T-cell (primary cell): ENCODE data around the gene MROH9. TPM values are rescaled to one million over a fixed set of nuclear protein-coding genes. Genes with fewer than 3 reads are reported as not detected.

ENCODE experiments used
- ATAC-seq, 4 experiments: fragments of 200-7000 bp in 3 of 4; fragments of 150-1000 bp in 1 of 4; cut with Tn5 transposase; replicated peaks in 1 of 4; 1 replicate in 3 of 4; 2 replicates in 1 of 4; pipeline ENCODE4 v1.10.0; 2021; ENCODE audit warnings: moderate library complexity in 3 of 4, mild to moderate bottlenecking in 2 of 4, moderate number of reproducible peaks in 1 of 4
- CTCF ChIA-PET, 2 donors: fragments of 300-600 bp; sonication (Branson Sonifier 250); formaldehyde crosslinking; loops; one replicate each; lab custom pipeline; 2022; ENCODE audit warnings: antibody characterized with exemption in 2 of 2; lab: Charles Lee
- POLR2A ChIA-PET, 2 donors: fragments of 300-600 bp; sonication (Branson Sonifier 250); formaldehyde crosslinking; loops; one replicate each; lab custom pipeline; 2022; ENCODE audit warnings: antibody characterized with exemption in 2 of 2; lab: Charles Lee
- DNase-seq, 35 experiments: peaks; one replicate each; pipeline versions ENCODE4 v3.0.0 to v3.0.0-alpha.2; 2013 to 2023
- H3K27ac ChIP-seq: one replicate; pipeline ENCODE4 v1.5.1; 2013; ENCODE audit warnings: low read length
- H3K27me3 ChIP-seq, 2 experiments: replicated peaks in 1 of 2; 1 replicate in 1 of 2; 2 replicates in 1 of 2; pipeline versions ENCODE4 v1.6.1 to v1.7.0; 2013; ENCODE audit warnings: low read length in 1 of 2, mixed read lengths in 1 of 2; ENCODE audit not compliant: control insufficient read depth in 2 of 2, insufficient read depth in 2 of 2; ENCODE audit errors: extremely low read depth in 1 of 2
- H3K36me3 ChIP-seq, 2 donors: 1 replicate in 1 of 2; 2 replicates in 1 of 2; pipeline versions ENCODE4 v1.6.1 to v1.7.0; 2013; ENCODE audit warnings: low read length in 1 of 2; ENCODE audit not compliant: control insufficient read depth in 2 of 2, insufficient read depth in 1 of 2; ENCODE audit errors: extremely low read depth in 1 of 2
- H3K4me1 ChIP-seq, 2 experiments: 1 replicate in 1 of 2; 2 replicates in 1 of 2; pipeline versions ENCODE4 v1.6.1 to v1.7.0; 2013; ENCODE audit warnings: low read length in 2 of 2, mixed read lengths in 1 of 2; ENCODE audit not compliant: insufficient read depth in 2 of 2, control insufficient read depth in 1 of 2; ENCODE audit errors: extremely low read depth in 1 of 2
- H3K4me3 ChIP-seq, 2 donors: 1 replicate in 1 of 2; 2 replicates in 1 of 2; pipeline versions ENCODE4 v1.5.1 to v1.7.0; 2013; ENCODE audit warnings: mild to moderate bottlenecking in 2 of 2, low read length in 1 of 2, moderate library complexity in 1 of 2; ENCODE audit not compliant: control insufficient read depth in 1 of 2; ENCODE audit errors: extremely low read depth in 1 of 2
- H3K9me3 ChIP-seq: 2 replicates; pipeline ENCODE4 v1.7.0; 2013
- H3K27ac Mint-ChIP-seq, 2 donors: one replicate each; pipeline ENCODE4 v1.8.0; 2020 to 2021; ENCODE audit warnings: mild to moderate bottlenecking in 2 of 2, mixed read lengths in 2 of 2
- H3K27me3 Mint-ChIP-seq, 2 donors: one replicate each; pipeline ENCODE4 v1.8.0; 2021 to 2022; ENCODE audit warnings: mixed read lengths in 2 of 2
- H3K36me3 Mint-ChIP-seq: one replicate; pipeline ENCODE4 v1.8.0; 2021; ENCODE audit warnings: mixed read lengths
- H3K4me1 Mint-ChIP-seq, 3 donors: one replicate each; pipeline ENCODE4 v1.8.0; 2020 to 2022; ENCODE audit warnings: mixed read lengths in 3 of 3, mild to moderate bottlenecking in 1 of 3
- H3K4me3 Mint-ChIP-seq, 3 donors: one replicate each; pipeline ENCODE4 v1.8.0; 2020 to 2022; ENCODE audit warnings: mild to moderate bottlenecking in 3 of 3, mixed read lengths in 3 of 3, moderate library complexity in 3 of 3
- H3K9me3 Mint-ChIP-seq, 3 donors: one replicate each; pipeline ENCODE4 v1.8.0; 2020 to 2022; ENCODE audit warnings: mixed read lengths in 3 of 3
- WGBS: methylation state at CpG from one replicate; pipeline ENCODE4 v1.1.5; 2013; ENCODE audit warnings: missing lambda C conversion rate; ENCODE audit not compliant: insufficient coverage; 5-methylcytosine and 5-hydroxymethylcytosine counted together
- total RNA-seq, 35 experiments: library from RNA in 6 of 35; stranded (reverse) in 6 of 35; fragments of 120-200 nt in 1 of 35; gene quantifications; one replicate each; pipeline versions ENCODE4 v1.2.1 to v1.2.4 and lab custom pipeline; 2013 to 2026

MROH9 gene
- total RNA-seq, 5 donors from 2014 or later (not counting 1 experiment from before 2014, with no cell fraction given), result not detected

DNA sequence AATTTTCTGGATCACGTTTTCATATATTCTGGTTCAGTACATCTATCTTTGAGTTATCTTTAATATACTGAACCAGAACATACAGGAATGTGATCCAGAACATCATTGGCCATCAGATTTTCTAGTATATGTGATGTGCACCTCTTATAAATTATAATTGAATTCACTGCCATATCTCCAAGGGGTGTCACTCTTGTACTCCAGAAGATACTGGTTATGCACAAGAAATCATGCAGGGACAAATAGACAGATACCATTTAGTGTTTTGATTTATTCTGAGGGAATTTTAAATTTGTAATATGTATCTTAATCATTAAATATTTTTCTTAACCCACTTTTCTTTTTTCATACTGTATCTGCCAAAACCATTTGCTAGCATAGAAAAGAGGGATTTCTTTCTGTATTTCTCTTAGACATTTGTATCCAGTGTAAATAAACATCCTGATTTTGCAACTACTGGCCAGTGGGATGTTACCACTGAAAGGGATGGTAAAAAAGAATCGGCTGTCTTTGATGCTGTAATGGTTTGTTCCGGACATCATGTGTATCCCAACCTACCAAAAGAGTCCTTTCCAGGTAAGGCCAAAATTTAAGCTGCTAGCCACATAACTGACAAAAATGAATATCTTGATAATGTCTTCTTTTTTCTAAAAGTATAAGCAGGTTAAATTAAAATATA is 172.1 kb downstream of the MROH9 start:
- H3K4me1 ChIP-seq, result no peaks in the 10 kb centered on the region
- H3K27me3 ChIP-seq, result no peaks in the 10 kb centered on the region
- H3K27ac ChIP-seq, result no peak overlapping the region
- Mint-ChIP-seq H3K9me3 (no peaks in the 10 kb centered on the region), H3K4me1 (no peaks in the 10 kb centered on the region), H3K27me3 (peaks cover 7 to 11% of the 10 kb centered on the region in 2 donors), H3K36me3 (no peaks in the 10 kb centered on the region), H3K27ac (no peak overlapping the region), H3K4me3 (no peak overlapping the region)
- ChIA-PET POLR2A (no interaction called here), CTCF (no interaction called here)
- WGBS, result no CpG with 5 or more reads among the region's 3 CpGs
- DNase-seq, result no peak
- no peaks in the 10 kb centered on the region for H3K9me3 ChIP-seq
- H3K4me3 ChIP-seq, result no peak overlapping the region
- ATAC-seq, result no peak
- no peaks in the 10 kb centered on the region for H3K36me3 ChIP-seq

DNA sequence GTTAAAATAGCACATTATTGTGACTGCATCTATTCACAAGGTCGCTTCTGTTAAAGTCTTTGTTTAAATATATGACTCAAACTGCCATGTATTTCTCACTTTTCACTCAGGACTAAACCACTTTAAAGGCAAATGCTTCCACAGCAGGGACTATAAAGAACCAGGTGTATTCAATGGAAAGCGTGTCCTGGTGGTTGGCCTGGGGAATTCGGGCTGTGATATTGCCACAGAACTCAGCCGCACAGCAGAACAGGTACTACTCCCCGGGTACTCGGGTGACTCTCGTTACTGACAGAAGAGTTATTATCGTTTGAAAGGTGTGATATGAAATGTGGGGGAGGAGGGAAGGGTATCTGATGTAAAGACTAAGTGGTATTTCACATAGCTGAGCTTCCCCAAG is 172.6 kb downstream of the MROH9 start:
- Histone ChIP-seq H3K27ac (no peak overlapping the region), H3K27me3 (no peaks in the 10 kb centered on the region), H3K9me3 (no peaks in the 10 kb centered on the region), H3K4me1 (no peaks in the 10 kb centered on the region), H3K4me3 (no peak overlapping the region), H3K36me3 (no peaks in the 10 kb centered on the region)
- DNase-seq (no peak), ATAC-seq (no peak)
- POLR2A ChIA-PET, result no interaction called here
- CTCF ChIA-PET, result no interaction called here
- Mint-ChIP-seq H3K9me3 (no peaks in the 10 kb centered on the region), H3K4me1 (no peaks in the 10 kb centered on the region), H3K36me3 (no peaks in the 10 kb centered on the region), H3K4me3 (no peak overlapping the region), H3K27me3 (peaks cover 7 to 15% of the 10 kb centered on the region in 2 donors), H3K27ac (no peak overlapping the region)
- 85% methylated on average over 2 of the region's 8 CpGs for WGBS

DNA sequence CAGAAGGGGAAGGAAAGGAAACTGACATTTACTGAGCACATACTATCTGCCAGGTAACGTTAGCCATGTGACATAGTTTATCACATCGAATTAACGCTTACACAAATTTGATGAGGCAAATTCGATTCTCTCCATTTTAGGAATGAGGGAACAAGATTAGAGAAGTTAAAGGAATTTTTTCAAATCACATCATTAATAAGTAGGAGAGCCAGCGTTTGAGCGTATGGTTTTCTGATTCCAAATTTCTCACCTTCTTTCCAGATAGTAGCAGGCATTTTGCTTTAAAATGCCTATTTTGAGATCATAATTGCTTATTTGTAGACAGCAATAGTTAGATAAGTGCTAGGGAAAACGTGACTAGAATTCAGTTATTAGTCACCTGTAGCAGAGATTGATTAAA is 174.6 kb downstream of the MROH9 start:
- 13% methylated on average over 1 of the region's 7 CpGs for WGBS
- no peaks in the 10 kb centered on the region for H3K36me3 ChIP-seq
- Mint-ChIP-seq H3K27me3 (peaks cover 7 to 20% of the 10 kb centered on the region in 2 donors), H3K4me3 (no peak overlapping the region), H3K36me3 (no peaks in the 10 kb centered on the region), H3K27ac (no peak overlapping the region), H3K4me1 (no peaks in the 10 kb centered on the region), H3K9me3 (no peaks in the 10 kb centered on the region)
- ChIA-PET CTCF (no interaction called here), POLR2A (no interaction called here)
- no peaks in the 10 kb centered on the region for H3K9me3 ChIP-seq
- no peaks in the 10 kb centered on the region for H3K27me3 ChIP-seq
- H3K4me1 ChIP-seq, result no peaks in the 10 kb centered on the region
- ATAC-seq (no peak), DNase-seq (no peak)
- no peak overlapping the region for H3K27ac ChIP-seq
- H3K4me3 ChIP-seq, result no peak overlapping the region

DNA sequence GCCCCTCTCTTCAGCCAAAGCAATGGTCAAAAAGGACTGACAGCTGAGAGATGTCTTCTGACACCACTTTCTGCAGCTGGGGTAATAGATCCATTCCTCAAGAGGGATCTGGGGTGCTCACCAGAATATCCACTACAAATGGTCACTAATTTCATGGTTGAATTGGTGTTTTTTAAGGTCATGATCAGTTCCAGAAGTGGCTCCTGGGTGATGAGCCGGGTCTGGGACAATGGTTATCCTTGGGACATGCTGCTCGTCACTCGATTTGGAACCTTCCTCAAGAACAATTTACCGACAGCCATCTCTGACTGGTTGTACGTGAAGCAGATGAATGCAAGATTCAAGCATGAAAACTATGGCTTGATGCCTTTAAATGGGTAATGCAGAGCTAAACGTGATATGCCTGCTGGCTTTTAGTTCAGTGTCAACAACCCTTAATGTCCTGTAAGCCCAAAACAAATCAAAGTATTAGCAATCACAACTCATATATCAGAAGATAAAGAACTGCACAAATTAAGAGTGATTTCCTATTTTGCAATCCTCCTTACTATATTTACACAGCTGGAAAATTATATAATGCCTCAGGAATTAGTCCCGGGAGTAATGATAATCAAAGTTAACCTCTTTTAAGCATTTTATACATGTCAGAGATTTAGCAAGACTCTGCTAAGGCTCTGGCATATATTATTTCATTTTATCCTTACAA is 175.4 kb downstream of the MROH9 start:
- DNase-seq (no peak), ATAC-seq (no peak)
- no peaks in the 10 kb centered on the region for H3K4me1 Mint-ChIP-seq
- no peaks in the 10 kb centered on the region for H3K9me3 Mint-ChIP-seq
- Histone ChIP-seq H3K27ac (no peak overlapping the region), H3K4me1 (no peaks in the 10 kb centered on the region), H3K4me3 (no peak overlapping the region), H3K27me3 (no peaks in the 10 kb centered on the region), H3K36me3 (no peaks in the 10 kb centered on the region), H3K9me3 (no peaks in the 10 kb centered on the region)
- ChIA-PET POLR2A (no interaction called here), CTCF (no interaction called here)
- H3K27ac Mint-ChIP-seq, result no peak overlapping the region
- 80% methylated on average over 3 of the region's 7 CpGs for WGBS
- H3K36me3 Mint-ChIP-seq, result no peaks in the 10 kb centered on the region
- H3K4me3 Mint-ChIP-seq, result no peak overlapping the region
- H3K27me3 Mint-ChIP-seq, result peaks cover 7 to 22% of the 10 kb centered on the region in 2 donors

DNA sequence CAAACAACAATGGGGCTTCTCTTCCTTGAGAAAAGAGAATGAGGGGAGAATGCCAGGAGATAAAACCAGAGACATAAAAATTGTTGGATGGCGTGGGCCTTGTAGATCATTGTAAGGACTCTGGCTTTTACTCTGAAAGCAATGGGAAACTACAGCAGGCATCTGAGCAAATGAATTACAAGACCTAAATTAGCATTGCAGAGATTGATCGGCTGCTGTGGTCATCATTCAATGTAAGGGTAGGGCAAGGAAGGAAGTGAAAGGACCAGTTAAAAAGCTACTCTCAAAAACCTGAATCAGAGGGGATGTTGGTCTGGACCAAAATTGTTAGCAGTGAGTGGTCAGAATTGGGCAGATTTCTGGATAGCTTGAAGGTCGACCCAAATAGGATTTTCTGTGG is 176.8 kb downstream of the MROH9 start:
- no peak for ATAC-seq
- no peak overlapping the region for H3K27ac Mint-ChIP-seq
- peaks cover 8 to 22% of the 10 kb centered on the region in 2 donors for H3K27me3 Mint-ChIP-seq
- ChIA-PET CTCF (no interaction called here), POLR2A (no interaction called here)
- no peaks in the 10 kb centered on the region for H3K36me3 Mint-ChIP-seq
- no peak overlapping the region for H3K4me3 Mint-ChIP-seq
- H3K4me1 ChIP-seq, result no peaks in the 10 kb centered on the region
- no peaks in the 10 kb centered on the region for H3K36me3 ChIP-seq
- H3K4me3 ChIP-seq, result no peak overlapping the region
- peaks cover 0 to 1% of the 10 kb centered on the region in 2 experiments for H3K27me3 ChIP-seq
- no peaks in the 10 kb centered on the region for H3K9me3 Mint-ChIP-seq
- no peak for DNase-seq
- no peaks in the 10 kb centered on the region for H3K9me3 ChIP-seq
- H3K27ac ChIP-seq, result no peak overlapping the region
- H3K4me1 Mint-ChIP-seq, result no peaks in the 10 kb centered on the region
- 68% methylated on average over 3 of the region's 3 CpGs for WGBS

DNA sequence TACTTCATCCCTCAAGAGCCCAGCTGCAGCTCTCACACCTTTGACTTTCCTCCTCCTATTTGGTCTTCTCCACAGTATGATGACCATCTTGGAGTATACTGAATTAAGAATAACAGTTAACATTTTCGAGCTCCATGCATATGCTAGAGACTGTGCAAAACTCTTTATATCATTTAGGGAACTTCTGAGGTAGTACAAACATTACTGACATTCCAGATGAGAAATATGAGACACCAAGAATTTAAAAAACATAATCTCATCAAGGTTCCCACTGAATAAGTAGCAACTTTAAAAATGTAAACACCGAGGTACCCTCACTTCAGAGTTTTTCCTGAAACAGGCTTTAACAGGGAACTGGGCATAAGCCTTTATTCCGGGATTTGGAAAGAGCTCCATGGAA is 178.0 kb downstream of the MROH9 start:
- DNase-seq (no peak), ATAC-seq (no peak)
- H3K9me3 Mint-ChIP-seq, result no peaks in the 10 kb centered on the region

More for the DNA sequence above, 178.0 kb downstream of the MROH9 start:
- Histone ChIP-seq H3K36me3 (no peaks in the 10 kb centered on the region), H3K27ac (no peak overlapping the region), H3K27me3 (peaks cover 0 to 2% of the 10 kb centered on the region in 2 experiments), H3K4me3 (no peak overlapping the region), H3K4me1 (no peaks in the 10 kb centered on the region), H3K9me3 (no peaks in the 10 kb centered on the region)
- CTCF ChIA-PET, result no interaction called here
- Mint-ChIP-seq H3K27ac (no peak overlapping the region), H3K36me3 (no peaks in the 10 kb centered on the region), H3K27me3 (peaks cover 8 to 24% of the 10 kb centered on the region in 2 donors), H3K4me3 (no peak overlapping the region), H3K4me1 (no peaks in the 10 kb centered on the region)
- POLR2A ChIA-PET, result no interaction called here
- no CpG with 5 or more reads among the region's 3 CpGs for WGBS
